ENCODE results near the gene PSAPL1. TPM values are rescaled to one million over a fixed set of nuclear protein-coding genes. Genes with fewer than 3 reads are reported as not detected.

PSAPL1 gene
- total RNA-seq, 1 experiment from 2014 or later, result not detected

- DNase-seq (ENCODE audit: low read depth), result no peak
Observed at GRCh38 chr4:7431696-7432530, 2.8 kb downstream of the PSAPL1 start.

- no peak for DNase-seq (ENCODE audit: low read depth)
Observed at GRCh38 chr4:7430965-7431695, 3.6 kb downstream of the PSAPL1 start.

DNA sequence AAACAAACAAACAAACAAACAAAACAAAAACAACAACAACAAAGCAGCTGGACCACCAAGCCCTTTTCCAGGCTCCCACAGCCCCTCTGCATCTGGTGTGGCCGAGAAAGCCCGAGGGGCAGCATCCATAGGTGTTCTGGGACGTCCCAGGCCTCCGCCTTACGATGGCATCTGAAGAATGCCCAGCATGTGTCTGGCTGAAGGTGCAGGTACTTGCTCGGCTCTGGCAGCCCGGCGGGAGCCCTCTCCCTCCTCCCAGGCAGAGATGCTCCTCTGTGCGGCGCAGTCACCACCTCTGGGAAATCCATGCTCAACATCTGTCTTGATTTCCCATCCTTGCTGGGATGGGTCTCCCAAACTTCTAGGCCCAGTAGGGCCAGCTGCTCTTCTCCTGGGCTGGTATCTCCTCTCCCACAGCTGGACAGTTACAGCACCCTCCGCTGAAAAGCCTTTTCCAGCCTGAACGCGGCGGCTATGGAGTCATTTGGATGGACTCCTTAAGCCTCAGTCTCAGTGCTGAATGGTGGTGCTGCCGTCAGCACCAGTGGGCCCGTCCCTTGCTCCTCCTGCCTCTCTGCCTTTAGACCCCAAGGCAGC lies 4.3 kb downstream of the PSAPL1 start:
- DNase-seq (ENCODE audit: low read depth), result no peak

DNA sequence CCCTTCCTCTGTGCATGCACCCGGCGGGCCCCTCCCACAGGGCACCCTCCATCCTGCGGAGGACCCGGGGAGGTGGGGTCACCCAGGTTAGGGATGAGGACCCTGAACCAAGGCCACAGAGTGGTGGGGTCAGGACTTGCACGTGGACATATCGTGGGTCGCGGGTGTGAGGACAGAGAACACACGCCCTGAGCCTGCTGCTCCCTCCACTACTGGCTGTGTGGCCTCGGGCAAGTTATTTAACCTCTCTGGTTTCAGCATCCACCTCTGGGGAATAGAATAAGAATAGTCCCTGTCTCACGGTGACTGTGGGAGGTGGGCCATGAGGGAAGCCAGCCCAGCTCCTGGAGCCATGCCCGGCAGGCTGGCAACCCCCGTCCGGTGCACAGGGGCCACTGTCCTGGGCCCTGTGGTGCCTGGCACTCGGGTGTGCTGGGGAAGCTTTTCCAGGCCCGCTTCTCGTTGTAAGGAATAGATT lies 5.1 kb downstream of the PSAPL1 start:
- DNase-seq (ENCODE audit: low read depth), result no peak

DNA sequence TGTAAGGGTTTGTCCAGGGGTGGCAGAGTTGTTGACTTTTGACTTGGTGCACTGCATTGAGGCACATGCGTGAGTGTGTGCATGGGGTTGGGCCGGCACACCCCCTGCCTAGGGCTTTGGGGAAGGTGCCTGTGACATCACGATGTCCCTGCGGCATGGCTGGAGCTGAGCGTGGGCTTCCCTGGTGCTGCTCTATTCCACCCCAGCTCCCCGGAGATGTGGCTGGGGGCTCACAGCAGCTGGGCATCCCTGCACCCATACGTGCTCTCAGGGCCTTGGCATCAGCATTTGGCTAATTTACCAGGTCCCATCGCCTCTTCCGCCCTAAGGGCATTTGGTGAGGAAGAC lies 5.7 kb downstream of the PSAPL1 start:
- DNase-seq (ENCODE audit: low read depth), result no peak

- DNase-seq (ENCODE audit: low read depth), result no peak
Observed at GRCh38 chr4:7428261-7429068, 6.3 kb downstream of the PSAPL1 start.

DNA sequence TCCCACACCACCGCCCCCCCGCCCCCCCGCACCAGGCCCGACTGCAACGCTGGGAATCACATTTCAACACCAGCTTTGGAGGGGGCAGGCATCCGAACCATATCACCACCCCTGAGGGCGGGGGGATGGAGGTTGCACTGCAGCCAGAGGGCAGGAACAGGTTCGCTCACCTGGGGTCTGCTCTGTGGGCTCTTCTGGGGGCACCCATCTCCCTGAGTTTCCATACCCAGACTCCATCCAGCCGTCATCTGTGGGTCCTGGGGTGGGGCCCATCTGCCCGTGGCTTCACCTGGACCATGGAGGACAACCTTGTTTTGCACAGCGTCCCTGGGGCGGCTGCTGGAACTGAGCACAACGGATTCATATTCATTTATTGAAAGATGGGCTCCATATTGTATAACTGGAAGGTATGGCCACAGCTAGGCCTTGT lies 6.9 kb downstream of the PSAPL1 start:
- DNase-seq (ENCODE audit: low read depth), result no peak

GRCh38 chr4:7427361-7427760 lies 7.4 kb downstream of the PSAPL1 start:
- no peak for DNase-seq (ENCODE audit: low read depth)

DNA sequence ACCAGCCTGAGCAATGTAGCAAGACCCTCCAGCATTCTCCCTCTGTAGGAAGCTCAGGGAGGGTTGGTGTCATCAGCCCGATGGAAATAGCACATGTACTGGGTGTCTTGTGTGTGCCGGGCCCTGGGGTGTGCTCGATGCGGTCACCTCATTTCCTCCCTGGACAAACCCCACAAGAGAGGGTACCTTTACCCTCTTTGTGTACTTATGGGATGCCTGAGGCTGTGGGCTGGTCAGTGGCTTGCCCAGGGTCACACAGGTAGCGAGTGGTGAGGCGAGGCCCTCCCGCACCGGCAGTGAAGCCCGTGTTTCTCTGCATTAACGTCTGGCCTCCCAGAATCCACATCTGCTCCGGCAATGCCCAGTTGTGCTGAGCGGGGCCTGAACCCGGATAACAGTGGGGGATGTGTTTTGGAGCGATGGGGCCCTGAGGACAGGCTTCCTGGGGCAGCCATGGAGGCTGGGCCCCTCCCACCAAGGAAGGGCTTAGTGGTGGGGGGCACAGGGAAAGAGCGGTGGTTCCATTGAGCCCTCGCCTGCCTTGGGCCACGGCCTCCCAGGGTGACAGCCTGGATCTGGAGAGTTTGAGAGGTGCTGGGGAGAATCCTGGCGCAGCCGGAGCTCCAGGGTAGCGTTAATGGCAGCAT lies 8.1 kb downstream of the PSAPL1 start:
- no peak for DNase-seq (ENCODE audit: low read depth)

DNA sequence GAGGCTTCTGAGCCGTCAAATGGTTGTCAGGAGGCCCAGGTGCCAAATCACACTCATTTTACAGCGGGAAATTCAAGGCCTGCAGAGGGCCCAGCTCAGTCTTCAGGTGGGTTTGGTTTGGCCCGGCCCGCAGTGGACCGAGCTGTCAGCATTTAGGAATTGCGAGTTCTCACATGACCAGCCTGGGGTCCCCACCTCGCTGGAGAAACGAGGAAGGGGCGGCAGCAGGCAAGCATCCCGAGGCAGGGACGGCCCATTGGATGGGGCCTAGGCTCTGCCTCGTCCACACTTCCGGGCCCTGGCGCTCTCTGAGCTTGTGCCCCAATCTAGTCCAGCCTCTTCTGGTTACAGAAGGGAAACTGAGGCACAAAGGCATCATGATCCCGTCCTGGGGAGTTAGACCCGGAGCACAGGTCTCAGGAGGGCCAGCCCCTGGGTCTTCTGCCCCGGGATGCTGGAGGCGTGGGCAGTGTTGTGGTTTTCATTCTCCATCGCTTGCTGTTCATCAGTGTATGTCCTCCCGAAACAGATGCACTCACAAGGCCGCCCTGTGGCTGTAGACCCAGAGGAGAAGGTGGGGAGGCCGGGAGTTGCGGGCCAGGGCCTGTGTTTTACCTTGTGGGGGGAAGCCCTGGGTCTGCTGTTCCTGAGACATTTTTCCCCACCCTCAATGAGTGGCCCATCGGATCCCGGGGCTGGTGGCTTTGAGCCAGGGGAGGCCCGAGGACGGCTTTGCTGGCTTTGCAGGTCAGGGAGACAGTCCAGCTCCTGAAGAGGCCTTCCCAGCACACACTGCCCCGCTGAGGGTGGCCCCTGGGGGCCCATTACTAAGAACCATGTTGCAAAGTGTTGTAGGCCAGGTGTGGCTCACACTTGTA lies 8.9 kb downstream of the PSAPL1 start:
- no peak for DNase-seq (ENCODE audit: low read depth)

GRCh38 chr4:7425124-7425523 lies 9.6 kb downstream of the PSAPL1 start:
- DNase-seq (ENCODE audit: low read depth), result no peak

- no peak for DNase-seq (ENCODE audit: low read depth)
Observed at GRCh38 chr4:7424553-7425111, 10.1 kb downstream of the PSAPL1 start.

DNA sequence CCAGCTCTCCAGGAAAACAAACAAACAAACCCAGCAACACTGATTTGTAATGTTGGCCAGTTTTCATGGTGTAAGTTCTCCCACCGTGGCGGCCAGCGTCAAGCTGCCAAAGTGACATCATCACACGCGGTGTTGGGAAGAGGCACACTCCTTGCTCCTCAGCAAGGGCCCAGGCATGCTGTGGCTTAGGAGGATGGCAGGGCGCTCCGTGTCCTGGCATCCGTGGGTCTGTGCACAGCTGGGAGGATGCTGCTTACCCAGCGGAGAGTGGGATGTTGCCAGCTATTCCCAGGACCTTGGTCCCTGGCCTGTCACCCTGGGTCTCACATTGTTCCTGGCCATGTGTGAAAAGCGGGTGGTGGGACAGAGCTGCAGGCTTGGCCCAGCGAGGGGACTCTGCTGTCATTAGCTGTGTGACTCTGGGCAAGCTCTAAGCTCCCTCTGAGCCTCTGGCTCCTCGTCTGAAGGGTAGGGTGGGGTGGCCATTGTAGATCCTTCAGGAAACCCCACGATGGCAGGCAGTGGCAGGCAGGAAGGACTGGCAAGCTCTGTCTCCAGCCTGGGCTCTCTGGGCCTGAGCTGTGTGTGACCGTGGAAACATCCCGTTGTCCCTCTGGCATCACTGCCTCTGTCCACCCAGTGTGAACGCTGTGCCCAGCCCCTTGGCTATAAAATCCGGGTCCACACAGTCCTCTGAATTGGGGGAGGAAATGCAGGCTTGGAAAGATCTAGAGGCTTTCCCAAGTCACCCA lies 10.8 kb downstream of the PSAPL1 start:
- DNase-seq (ENCODE audit: low read depth), result no peak

DNA sequence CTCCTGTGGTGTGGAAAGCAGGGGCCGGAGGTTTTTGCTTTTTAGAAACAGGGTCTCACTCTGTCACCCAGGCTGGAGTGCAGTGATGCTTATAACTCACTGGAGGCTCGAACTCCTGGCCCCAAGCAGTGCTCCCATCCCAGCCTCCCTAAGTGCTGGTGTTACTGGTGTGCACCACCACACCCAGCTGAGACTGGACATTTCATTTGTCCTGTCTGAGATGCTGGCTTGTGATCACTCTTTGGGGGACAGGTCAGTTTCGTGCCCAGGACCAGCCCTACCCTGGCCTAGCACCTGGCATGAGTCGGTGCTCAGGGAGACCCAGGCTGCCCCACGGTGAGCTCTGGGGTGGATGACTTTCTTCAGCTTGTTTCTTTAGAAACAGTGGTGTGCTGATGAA lies 11.3 kb downstream of the PSAPL1 start:
- no peak for DNase-seq (ENCODE audit: low read depth)

GRCh38 chr4:7422898-7423180 lies 11.9 kb downstream of the PSAPL1 start:
- DNase-seq (ENCODE audit: low read depth), result no peak

GRCh38 chr4:7422151-7422897 lies 12.4 kb downstream of the PSAPL1 start:
- DNase-seq (ENCODE audit: low read depth), result no peak

- DNase-seq (ENCODE audit: low read depth), result no peak
Observed at GRCh38 chr4:7421356-7422150, 13.2 kb downstream of the PSAPL1 start.

GRCh38 chr4:7420661-7421040 lies 14.1 kb downstream of the PSAPL1 start:
- DNase-seq (ENCODE audit: low read depth), result no peak

Data from HT1080 (cell line).